ENCODE data around the gene GPBP1.

DNA sequence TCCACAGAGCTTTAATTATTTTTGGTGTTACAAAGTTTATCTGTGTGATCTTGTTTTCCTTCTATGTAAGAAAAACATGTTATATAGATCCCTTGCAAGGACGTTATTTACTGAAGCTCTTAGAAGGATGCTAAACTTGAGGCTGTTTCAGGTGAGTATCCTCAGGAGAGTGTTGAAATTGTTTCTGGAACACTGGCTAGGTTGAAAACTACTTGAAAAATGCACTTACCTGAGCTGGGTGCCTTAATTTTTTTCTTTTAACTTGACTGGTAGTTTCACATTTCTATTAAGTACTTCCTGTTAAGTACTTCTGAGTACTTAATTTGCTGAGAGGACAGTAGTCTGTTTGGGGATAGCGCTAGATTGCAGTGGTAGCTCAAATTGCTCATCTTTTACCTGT, 18.1 kb downstream of the GPBP1 start:
- no peak for TF ChIP-seq EZH2phosphoT487 (conservative IDR thresholded peaks at IDR 0.05; ENCODE audit: low read length)
- no peak for TF ChIP-seq CTCF (IDR thresholded peaks at IDR 0.05; ENCODE audit: insufficient read depth, low read length, poor library complexity, severe bottlenecking)
